DOHH2 (cell line): ENCODE results near the gene KRTAP19-1.

ENCODE experiments used
- EZH2phosphoT487 ChIP-seq: fragments of 200-600 bp; sonication (generic); IDR thresholded peaks from 2 replicates; pipeline ENCODE4 v1.6.1; 2017; ENCODE audit warnings: borderline replicate concordance, mild to moderate bottlenecking, antibody characterized with exemption, low read length, moderate library complexity, mixed read lengths
- TF ChIP-seq, protein P1 (sequence below): fragments of 200-600 bp; sonication (generic); IDR thresholded peaks from one replicate; pipeline ENCODE4 v1.5.1; 2014; ENCODE audit warnings: antibody characterized with exemption, mild to moderate bottlenecking, low read depth, low read length; ENCODE audit not compliant: poor library complexity, severe bottlenecking

DNA sequence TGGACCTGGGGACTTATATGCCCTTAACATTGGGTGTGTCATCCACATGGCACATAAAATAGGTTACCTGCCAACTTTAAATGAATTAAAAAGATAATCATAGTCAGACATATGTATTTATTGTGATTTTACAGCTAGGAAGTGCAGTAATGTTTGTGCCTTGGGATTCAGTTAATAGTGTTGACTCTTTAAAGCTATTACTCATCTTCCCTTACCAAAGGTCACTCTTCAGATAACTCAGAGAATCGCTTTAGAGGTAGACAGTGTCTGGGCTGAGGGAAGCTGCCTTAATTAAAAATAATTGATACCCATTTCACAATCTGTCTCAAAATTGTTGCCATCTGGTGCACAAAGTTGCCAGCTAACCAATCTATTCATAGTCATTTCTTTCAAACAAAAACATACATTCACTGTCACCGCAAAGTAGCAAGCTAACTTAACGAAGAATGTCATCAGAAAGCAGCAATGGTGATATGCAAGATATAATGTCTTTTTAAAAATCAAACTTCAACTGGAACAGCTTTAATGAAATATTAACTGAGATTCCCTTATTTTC is 43.1 kb downstream of the KRTAP19-1 start:
- TF ChIP-seq, protein P1, sequence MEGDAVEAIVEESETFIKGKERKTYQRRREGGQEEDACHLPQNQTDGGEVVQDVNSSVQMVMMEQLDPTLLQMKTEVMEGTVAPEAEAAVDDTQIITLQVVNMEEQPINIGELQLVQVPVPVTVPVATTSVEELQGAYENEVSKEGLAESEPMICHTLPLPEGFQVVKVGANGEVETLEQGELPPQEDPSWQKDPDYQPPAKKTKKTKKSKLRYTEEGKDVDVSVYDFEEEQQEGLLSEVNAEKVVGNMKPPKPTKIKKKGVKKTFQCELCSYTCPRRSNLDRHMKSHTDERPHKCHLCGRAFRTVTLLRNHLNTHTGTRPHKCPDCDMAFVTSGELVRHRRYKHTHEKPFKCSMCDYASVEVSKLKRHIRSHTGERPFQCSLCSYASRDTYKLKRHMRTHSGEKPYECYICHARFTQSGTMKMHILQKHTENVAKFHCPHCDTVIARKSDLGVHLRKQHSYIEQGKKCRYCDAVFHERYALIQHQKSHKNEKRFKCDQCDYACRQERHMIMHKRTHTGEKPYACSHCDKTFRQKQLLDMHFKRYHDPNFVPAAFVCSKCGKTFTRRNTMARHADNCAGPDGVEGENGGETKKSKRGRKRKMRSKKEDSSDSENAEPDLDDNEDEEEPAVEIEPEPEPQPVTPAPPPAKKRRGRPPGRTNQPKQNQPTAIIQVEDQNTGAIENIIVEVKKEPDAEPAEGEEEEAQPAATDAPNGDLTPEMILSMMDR = no peak
- no peak for TF ChIP-seq EZH2phosphoT487
